Tongue (tissue), 2 donors: Measurements from ENCODE around the gene EIF5AL1. TPM values are rescaled to one million over a fixed set of nuclear protein-coding genes. Genes with fewer than 3 reads are reported as not detected.
"Not testable (repeated sequence)": the region's sequence is repeated elsewhere in the genome, so short reads cannot be mapped to it uniquely, and the experiment has no call there.

ENCODE experiments used
- DNase-seq: peaks from one replicate; pipeline ENCODE4 v3.0.0-alpha.2; 2015
- total RNA-seq: library from RNA; depleted of rRNA; stranded (reverse); fragments of >200 nt; gene quantifications from one replicate; pipeline ENCODE4 v1.2.3, GENCODE V29; 2014

Gene EIF5AL1
- 0.10 TPM for total RNA-seq

DNA sequence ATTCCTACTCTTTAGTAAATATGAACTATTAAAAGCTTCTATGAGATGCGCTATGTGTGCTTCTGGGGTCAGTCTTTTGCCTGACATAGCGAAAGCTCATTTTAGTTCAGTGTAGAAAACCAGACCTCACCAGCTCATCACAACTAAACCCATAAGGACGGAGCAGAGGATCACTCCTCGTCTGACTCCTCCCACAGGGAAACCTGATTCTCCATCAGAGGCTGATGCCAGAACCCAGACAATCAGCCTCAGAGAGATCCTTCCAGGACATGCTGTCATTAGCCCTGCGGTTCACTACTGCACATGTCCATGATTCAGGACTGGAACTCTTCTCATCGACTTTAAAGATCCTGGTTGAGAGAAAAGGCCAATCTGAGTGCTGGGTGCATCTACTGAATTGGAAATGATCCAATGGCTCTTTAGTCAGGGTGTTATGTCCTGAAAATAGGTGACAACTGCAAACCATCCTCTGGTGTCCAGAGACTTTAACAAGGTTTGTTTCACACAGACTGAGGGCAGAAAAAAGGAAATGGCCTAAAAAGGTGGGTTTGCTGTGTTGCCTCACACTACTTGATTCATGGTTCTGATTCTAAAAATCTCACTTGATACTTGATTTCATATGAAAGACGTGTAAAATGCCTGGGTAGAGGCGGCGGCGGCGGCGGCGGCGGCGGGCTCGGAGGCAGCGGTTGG is at the start of gene EIF5AL1:
Gene EIF5AL1, plus strand, starts transcription at position 643 of the 693 bp plus-strand sequence. CDS start 117 bp downstream, outside the sequence.
- not testable (repeated sequence) for DNase-seq

DNA sequence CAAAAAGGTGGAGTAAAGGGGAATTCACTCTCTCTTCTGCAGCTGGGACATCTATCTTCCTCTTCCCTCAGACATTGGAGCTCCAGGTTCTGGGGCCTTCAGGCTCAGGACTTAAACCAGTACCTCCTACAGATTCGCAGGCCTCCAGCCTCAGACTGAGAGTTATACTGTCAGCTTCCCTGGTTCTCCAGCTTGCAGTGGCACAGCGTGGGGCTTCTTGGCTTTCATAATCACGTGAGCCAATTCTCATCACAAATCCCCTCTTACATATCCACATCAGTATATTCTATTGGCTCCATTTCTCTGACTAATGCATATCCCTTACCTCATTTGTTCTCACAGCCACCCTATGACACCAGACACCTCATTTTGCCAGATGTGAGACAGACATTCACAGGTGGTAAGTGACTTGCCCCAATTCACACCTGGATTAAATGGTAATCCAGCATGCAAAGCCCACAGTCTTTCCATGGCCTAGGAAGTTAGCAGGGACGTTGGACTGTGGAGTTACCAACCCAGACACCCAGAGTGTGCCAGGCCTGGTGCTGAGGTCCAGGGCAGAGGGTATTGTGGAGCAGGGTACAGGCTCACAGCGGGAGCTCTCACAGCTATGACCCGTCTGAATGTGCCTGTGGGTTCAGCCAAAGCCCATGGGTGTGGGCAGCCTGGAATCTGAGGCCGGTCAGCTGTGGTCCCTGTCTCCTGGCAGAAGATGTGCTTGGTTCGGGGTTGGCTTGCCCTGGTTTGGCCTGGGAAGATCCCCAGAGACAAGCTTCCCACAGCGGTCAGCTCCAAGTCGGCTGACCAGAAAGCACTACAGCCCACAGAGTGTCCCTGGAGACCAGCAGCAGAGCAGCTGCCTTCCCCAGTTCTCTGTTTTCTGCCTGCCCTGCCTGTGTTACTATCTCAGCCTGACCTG is 48.5 kb upstream of the EIF5AL1 start:
- DNase-seq, result peak; percentile 67

DNA sequence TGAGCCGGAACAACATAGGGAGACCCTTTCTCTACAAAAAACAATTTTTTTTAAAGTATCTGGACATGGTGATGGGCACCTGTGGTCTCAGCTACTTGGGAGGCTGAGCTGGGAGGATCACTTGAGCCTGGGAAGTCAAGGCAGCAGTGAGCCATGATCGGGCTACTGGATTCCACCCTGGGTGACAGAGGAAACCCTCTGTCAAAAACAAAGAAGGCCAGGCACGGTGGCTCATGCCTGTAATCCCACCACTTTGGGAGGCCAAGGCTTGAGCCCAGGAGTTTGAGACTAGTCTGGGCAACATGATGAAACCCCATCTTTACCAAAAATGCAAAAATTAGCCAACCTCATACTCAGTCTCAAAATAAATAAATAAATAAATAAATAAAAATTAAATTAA is 47.0 kb upstream of the EIF5AL1 start:
- no peak for DNase-seq

DNA sequence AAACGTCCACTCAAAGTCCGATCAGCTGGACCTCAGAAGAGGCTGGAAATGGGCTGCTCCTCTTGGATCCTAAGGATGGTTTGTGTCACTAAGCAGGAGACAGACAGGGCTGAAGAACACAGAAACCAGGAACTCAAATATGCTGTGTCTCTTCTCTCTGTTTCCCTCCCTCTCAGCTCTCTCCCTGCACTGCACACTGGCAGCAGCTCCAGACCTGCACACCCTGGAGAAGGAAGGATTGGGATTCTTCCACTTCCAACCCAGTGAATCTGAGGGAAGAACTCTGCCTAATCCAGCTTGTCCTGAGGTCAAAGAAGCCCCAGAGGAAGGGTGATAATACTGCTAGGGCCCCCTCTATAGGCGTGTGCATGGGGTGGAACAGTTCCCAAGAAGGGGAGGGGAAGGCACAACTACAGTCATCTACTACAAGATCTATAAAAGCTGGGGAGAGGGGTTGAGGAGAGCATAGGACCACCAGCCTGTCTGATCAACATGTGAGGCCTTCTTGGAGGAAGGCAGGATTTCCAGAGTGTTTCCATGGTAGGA is 44.2 kb upstream of the EIF5AL1 start:
- no peak for DNase-seq

DNA sequence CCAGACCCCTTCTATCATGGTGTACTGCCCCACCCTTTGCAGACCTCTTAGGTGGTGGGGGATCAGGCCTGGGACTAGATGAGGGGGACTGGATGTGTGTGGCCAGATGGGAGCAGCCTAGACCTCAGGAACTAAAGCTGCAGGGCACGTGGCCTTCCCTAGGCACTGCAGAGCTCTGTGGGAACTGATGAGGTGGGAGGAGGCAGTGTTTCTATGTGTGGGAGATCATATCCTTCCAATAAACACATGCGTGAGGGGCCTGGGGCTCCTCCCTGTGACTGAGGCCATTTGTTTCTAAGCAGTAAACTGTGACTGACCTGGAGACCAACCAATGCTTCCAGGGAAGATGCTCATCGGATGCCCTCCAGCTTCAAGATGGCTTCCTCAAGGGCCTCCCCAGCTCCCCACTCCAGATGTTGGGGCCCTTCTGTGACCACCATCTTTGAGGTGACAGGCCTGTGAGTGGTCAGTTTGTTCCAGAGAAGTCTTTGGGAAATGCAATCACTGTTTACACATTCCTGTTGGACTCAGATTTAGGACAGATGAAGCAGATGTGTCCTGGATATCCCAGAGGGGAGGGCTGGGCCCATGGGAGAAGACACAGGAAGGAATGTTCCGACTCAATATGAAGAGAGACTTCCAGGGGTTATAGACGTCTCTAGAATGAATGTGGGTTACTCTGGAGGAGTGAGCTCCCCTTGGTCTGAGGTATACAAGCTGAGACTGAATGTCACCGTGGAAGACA is 43.3 kb upstream of the EIF5AL1 start:
- no peak for DNase-seq

DNA sequence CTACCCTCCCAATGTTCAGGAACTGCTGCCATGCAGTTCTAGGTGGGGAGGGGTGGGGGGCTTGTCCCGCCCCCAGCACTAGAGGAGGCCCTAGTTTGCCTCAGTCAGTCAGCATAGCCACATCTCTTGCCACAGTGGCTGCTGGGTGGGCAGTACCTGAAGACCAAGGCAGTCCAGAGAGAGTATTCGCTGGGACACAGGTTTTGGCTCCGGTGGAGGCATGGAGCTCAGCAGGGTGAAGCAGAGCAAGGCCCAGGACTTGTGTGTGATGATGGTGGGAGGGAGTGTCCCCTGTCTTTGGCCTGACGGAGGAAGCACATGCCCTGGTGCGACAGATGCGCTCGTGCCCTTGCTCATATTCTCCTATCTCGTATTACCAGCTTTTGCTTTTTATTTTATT is 42.2 kb upstream of the EIF5AL1 start:
- no peak for DNase-seq

DNA sequence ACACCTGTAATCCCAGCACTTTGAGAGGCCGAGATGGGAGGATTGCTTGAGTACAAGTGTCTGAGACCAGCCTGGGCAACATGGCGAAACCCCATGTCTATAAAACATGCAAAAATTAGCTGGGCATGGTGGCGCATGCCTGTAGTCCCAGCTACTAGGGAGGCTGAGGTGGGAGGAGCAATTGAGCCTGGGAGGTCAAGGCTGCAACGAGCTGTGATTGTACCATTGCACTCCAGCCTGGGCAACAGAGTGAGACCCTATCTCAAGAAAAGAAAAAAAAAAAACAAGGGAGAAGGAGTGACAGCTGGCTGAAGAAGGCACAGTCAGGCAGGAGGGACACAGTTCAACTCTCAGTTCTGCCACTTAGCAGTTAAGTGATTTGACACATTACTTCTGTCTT is 40.6 kb upstream of the EIF5AL1 start:
- no peak for DNase-seq

DNA sequence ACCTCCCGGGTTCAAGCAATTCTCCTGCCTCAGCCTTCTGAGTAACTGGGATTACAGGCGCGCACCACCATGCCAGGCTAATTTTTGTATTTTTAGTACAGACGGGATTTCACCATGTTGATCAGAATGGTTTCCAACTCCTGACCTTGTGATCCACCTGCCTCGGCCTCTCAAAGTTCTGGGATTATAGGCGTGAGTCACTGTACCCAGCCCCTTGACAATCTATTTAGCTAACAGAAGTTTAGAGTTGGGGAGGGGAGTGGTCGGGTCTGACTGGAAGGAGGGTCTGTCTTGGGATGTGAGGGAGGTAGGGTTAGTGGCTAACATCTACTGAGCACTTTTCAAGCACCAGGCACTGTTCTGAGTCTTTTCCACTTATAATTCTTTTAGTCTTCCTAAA is 39.9 kb upstream of the EIF5AL1 start:
- DNase-seq, result no peak

DNA sequence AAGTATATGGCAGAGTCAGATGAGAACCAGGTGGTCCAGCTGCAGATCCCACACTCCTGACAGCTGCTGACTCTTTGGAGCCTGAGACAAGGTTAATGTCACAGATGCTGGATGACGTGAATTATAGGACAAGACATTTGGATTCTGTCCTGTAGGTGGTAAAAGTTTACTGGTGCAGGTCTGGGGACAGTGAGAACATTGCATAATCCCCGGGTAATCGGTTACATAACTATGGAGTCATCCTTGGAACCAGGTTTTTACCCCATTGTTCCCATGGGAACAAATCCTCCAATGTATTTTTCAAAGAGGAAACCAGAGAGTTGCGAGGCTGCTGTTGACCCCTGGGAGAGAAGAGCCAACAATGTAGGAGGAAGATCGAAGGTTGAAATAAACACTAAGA is 39.4 kb upstream of the EIF5AL1 start:
- no peak for DNase-seq

DNA sequence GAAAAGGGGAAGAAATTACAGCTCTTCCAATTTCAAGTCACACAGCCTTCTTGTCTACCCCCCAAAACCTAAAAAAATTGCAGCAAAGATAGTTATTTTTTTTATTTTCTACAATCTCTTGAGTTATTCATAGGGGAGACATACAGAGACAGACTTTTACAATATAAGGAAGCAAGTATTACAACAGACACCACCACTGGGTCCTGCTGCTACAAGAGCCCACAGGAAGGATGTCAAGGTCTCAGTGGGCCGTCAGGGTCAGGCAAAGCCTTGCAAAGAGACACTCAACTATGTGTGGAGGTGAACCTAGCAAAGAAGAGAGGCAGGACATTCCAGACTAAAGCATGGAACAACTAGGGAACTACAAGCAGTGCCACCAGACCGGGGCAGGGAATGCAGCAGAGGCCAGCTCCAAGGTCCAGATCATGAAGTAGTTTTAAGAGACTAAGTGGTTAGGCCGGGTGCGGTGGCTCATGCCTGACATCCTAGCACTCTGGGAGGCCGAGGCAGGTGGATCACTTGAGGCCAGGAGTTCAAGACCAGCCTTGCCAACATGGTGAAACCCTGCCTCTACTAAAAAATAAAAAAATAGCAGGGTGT is 38.7 kb upstream of the EIF5AL1 start:
- DNase-seq, result no peak

DNA sequence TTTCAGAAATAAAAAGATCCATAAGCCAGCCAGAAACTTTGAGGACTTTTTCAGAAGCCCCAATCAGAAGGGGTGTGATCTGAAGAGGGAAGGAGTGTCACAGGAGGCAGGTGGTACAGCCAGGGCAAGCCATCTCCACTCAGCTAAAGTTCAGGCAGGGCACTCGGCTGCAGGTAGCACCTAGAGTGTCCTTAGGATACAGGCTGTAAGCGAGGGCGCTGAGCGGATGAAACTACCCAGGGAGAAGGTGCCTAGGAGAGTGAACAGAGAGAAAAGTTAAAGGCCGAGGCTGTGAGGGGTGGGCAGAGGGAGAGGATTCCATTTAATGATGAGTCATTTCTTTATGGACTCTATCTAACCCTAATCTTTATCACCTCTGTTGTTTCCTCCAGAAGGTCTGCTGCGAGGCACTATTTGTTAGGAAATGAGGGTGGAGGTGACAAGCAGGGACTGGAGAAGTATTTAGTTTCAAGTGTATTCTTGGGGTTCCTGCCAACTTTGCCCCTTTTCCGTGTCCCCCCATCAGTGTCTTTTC is 37.1 kb upstream of the EIF5AL1 start:
- DNase-seq, result no peak

DNA sequence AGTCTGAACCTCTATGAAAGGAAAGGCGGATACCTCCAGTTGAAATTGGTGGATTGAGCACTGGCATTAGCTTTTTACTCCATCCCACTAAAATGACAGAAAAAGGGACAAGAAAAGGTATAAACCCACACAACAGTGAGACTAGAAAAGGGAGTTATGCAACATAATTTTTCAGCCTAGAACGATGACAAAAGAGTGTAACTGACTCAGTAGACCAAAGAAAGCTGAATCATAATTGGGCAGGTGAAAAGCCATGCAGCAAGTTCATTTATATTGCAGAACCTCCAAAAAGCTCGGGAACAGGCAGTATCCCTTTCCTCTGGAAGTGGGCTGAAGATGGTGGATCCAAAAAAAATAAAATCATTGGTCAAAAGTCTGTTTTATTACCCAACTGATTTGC is 36.5 kb upstream of the EIF5AL1 start:
- DNase-seq, result no peak

DNA sequence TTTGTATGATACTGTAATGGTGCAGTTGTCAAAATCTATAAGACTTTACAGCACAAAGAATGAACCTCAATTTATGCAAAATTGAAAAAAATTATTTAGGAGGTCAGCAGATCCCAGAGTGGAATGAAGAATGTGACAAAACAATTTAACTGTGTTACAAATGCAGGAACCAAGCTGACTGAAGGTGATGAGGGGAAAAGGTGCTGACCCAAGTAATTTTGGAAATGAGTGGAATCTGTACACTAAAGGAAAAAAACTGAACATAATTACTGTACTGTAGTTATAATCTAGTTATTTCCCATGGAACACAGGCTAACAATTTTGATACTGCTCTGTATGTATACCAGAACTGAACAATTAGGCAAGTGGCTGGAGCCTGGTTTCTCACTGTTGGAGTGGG is 35.7 kb upstream of the EIF5AL1 start:
- DNase-seq, result no peak

DNA sequence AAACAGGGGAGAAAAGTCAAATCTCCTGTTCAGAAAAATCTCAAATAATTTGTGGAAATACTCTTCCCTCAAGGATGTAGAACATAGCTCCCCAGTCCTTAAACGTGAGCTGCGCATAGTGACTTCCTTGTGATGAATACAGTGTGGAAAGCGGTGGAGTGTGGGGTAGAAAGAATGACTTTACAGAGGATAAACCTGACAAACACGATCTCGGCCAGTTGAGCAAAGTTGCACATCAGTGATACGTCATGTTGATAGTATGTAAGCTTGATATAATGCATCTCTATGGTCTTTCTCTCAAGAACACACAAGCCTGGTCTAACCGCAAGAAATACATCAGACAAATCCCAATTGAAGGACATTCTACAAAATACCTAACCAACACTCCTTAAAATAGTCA is 34.9 kb upstream of the EIF5AL1 start:
- DNase-seq, result no peak

DNA sequence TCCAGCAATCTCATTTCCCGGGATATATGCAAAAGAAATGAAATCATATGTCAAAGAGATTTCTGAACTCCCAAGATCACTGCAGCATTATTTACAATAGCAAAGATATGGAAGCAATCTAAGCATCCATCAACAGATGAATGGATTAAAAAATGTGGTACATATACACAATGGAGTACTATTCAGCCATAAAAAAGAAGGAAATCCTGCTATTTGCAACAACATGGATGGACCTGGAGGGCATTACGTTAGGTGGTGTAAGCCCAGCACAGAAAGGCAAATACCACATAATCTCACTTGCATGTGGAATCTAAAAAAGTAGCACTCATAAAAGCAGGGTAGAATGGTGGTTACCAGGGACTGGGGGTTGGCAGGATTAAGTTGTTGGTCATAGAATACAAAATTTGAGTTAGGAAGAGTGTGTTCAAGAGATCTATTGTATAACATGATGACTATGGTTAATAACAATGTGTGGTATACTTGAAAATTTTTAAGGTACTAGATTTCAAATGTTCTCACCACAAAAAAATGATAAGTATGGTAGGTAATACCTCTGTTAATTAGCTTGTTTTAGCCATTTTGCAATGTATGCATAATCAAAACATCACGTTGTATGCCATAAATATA is 32.9 kb upstream of the EIF5AL1 start:
- DNase-seq, result no peak

DNA sequence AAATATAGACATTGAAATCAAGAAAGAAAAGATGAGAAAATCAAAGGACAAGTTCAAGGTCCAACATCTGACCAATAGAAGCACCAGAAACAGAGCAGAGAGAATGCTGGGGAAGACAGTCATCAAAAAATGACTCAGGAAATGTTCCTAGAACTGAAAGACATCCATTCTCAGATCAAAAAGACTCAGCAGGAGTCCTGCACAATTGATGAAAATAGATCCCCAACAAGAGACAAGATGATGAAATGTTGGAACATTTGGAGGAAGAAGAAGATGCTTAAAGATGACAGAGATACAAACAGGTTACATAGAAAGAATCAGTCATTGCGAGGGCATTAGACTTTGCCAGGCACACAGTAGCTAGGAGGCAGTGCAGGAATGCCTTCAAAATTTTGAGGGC is 30.0 kb upstream of the EIF5AL1 start:
- DNase-seq, result no peak

DNA sequence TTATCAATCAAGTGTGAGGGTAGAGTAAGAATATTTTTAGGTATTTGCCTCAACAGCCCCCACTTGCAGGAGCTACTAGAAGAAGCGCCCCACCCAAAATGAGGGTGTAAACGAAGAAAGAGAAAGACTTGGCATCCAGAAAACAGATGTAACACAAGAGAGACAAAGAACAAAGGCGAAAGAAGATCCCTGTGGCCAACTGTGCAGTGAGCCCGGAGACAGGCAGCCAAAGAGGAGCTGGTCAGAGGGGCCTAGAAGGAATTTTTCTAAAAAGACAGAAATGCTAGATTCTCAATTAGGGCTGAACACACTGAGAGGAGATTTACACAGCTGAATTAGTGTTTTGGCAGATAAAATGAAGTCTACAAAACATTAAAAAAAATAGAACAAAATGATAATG is 29.6 kb upstream of the EIF5AL1 start:
- peak; percentile 67 for DNase-seq

DNA sequence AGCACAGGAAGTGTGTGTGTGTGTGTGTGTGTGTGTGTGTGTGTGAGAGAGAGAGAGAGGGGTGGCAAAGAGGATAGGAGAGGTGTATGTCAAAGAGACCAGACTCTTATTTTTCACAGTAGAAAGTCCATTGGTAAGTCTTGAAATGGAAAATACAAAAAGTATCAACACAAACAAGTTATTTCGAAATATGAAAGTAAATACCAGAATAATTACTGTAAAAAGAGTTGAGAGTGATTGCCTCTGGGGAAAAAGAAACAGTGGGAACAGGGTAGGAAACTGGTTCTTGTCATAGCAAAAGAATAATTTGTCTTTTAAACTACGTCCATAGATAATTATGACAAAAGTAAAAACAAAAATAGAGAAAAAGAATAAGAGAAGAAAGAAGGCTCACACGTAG is 29.0 kb upstream of the EIF5AL1 start:
- DNase-seq, result no peak

DNA sequence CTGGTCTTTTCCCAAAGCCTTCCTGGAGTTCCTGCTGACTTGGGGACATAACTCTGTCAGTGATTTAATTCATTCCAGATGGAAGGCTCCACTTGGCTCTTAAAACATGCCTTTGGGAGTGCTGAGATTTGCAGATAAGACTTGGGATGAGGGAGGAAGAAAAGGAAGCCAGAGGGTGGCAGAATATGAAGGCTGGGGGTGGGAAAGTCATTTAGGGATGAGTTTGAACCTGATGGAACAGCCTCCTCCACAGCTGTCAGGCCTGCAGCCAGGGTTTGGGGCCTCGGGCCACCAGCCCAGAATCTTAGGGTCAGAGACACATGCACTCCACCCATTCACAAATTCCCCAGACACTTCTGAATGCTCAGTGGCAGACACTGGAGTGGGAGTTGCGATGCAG is 28.4 kb upstream of the EIF5AL1 start:
- DNase-seq, result peak; percentile 44

DNA sequence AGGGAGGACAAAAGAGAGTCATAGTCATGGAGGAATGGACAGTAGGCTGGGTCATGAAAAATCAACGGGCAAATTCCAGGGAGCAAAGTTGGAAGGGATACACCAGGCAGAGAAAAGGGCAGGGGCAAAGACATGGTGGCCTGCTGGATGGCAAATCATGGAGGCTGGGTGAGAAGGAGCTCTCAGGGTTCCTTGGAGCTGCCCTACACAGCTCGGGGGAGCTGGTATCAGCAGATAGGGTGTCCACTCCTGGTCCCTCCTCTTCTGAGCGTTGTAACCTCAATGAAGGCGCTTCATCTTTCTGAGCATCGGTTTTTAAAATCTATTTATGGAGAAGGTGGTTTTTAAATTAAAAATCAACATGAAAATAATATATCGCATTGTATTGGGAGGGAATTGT is 27.9 kb upstream of the EIF5AL1 start:
- DNase-seq, result no peak
